Aorta (tissue), 5 donors: ENCODE results near the gene EEFSEC. TPM values are rescaled to one million over a fixed set of nuclear protein-coding genes. Genes with fewer than 3 reads are reported as not detected.
A peak's percentile ranks its signal among the peaks of the same experiment; 100 is the strongest.

Source experiments
- ATAC-seq: fragments of 200-7000 bp; cut with Tn5 transposase; one replicate; pipeline ENCODE4 v1.9.1; 2022; ENCODE audit warnings: moderate library complexity; ENCODE audit not compliant: low FRiP score
- DNase-seq, 2 donors: peaks; one replicate each; pipeline ENCODE4 v3.0.0-alpha.2; 2020
- H3K27ac ChIP-seq, 2 donors: one replicate each; pipeline ENCODE4 v1.5.1; 2013; ENCODE audit warnings: low read length in 2 of 2, mild to moderate bottlenecking in 2 of 2, moderate library complexity in 2 of 2, control low read depth in 1 of 2, inconsistent platforms in 1 of 2, low read depth in 1 of 2
- H3K27me3 ChIP-seq, 2 donors: one replicate each; pipeline ENCODE4 v1.6.1; 2013; ENCODE audit warnings: control low read depth in 1 of 2, low read length in 1 of 2, mild to moderate bottlenecking in 1 of 2, moderate library complexity in 1 of 2; ENCODE audit not compliant: insufficient read depth in 2 of 2, control insufficient read depth in 1 of 2
- H3K36me3 ChIP-seq, 2 donors: one replicate each; pipeline ENCODE4 v1.6.1; 2013; ENCODE audit warnings: control low read depth in 1 of 2, low read length in 1 of 2, mild to moderate bottlenecking in 1 of 2; ENCODE audit not compliant: insufficient read depth in 2 of 2, control insufficient read depth in 1 of 2
- H3K4me1 ChIP-seq, 2 donors: one replicate each; pipeline ENCODE4 v1.6.1; 2013; ENCODE audit warnings: low read length in 2 of 2, control low read depth in 1 of 2, mild to moderate bottlenecking in 1 of 2, moderate library complexity in 1 of 2; ENCODE audit not compliant: insufficient read depth in 2 of 2, control insufficient read depth in 1 of 2
- H3K4me3 ChIP-seq, 2 donors: one replicate each; pipeline ENCODE4 v1.5.1; 2013; ENCODE audit warnings: low read length in 2 of 2, control low read depth in 1 of 2, mild to moderate bottlenecking in 1 of 2
- H3K9me3 ChIP-seq: one replicate; pipeline ENCODE4 v1.6.1; 2013; ENCODE audit warnings: mild to moderate bottlenecking, low read length; ENCODE audit not compliant: control insufficient read depth
- WGBS, 2 donors: extraction: QIAGEN DNeasy Blood & Tissue Kit; methylation state at CpG; one replicate each; pipeline ENCODE4 v1.1.7; 2013; 5-methylcytosine and 5-hydroxymethylcytosine counted together
- intact Hi-C, 2 donors: fragments of 100-400 bp; cut with DNase I; formaldehyde crosslinking; loops; one replicate each; pipeline versions ENCODE4 v1.14.2 to v1.15.0; 2022
- polyA plus RNA-seq, 2 donors: library from polyadenylated mRNA; stranded (reverse); fragments of 200-250 nt; gene quantifications; one replicate each; pipeline ENCODE4 v1.2.3, GENCODE V29; 2013
- total RNA-seq, 2 donors: library from RNA; stranded (reverse); fragmentation: NEBNext Ultra II Directional; extraction: Animal tissue kit (Norgen Biotek cat#: 25700); gene quantifications; one replicate each; pipeline ENCODE4 v1.2.1, GENCODE V29; 2021
- donor health status: healthy with polysubstance abuse.
- donor health status: Bipolar disorder and iron deficiency.
- donor health status: DM: no; HTN: no; CAD: no.
- donor health status: DM: no; HTN: no; CAD: no.
- donor health status: DM: yes; HTN: yes; CAD: no.

Gene EEFSEC
- total and polyA plus RNA-seq, 4 donors = 3.5 to 18.8 (median 11.6) TPM

DNA sequence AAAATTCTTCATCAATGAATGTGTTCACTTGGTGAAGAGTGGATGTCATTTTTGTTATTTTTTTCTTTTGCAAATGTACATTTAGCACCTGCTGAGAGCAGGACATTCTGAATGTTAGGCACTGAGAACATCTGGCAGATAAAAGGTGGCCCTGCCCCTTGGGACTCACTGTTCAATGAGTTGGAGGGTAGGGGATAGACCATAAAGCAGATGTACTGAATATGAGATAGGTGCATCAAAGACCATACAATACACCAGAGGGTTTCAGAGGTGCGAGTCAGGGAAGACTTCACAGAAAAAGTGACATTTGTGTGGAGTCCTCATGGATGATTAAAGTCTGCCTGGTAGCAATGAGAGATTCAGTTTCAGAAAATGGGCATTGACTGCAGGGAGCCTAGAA is 34.2 kb downstream of the EEFSEC start:
- no peaks in the 10 kb centered on the region for H3K9me3 ChIP-seq
- DNase-seq = no peak
- ATAC-seq = no peak
- H3K36me3 ChIP-seq = no peaks in the 10 kb centered on the region
- WGBS, 2 donors = 98 to 100% methylated on average over 1 of the region's 1 CpG
- no peaks in the 10 kb centered on the region for H3K4me1 ChIP-seq
- H3K27me3 ChIP-seq = no peaks in the 10 kb centered on the region
- intact Hi-C loops = no loop called here
- H3K4me3 ChIP-seq = no peak overlapping the region
- H3K27ac ChIP-seq = no peak overlapping the region

DNA sequence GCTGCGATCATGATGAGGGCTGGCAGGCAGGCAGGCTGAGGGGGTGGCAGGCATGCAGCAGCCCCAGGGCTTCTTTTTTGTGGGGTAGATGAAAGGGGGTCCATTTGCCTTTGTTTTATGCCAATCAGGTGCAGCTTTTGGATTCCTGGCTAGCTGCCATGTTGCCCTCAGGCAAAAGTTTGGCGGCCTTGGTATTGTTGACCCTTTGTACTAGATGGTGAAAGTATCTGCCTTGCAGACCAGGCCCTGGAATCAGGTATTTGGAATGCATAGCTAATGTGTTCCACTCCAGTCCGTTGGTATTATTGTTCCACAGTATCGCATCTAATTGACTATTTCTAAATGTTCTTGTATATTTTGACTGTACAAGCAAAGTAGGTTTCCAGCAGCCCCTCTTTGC is 35.0 kb downstream of the EEFSEC start:
- no peak overlapping the region for H3K4me3 ChIP-seq
- no peak for DNase-seq
- no peaks in the 10 kb centered on the region for H3K36me3 ChIP-seq
- no peak for ATAC-seq
- H3K9me3 ChIP-seq = no peaks in the 10 kb centered on the region
- intact Hi-C loops = no loop called here
- 85 to 88% methylated on average over 4 of the region's 4 CpGs for WGBS, 2 donors
- H3K27me3 ChIP-seq = no peaks in the 10 kb centered on the region
- no peak overlapping the region for H3K27ac ChIP-seq
- H3K4me1 ChIP-seq = no peaks in the 10 kb centered on the region

DNA sequence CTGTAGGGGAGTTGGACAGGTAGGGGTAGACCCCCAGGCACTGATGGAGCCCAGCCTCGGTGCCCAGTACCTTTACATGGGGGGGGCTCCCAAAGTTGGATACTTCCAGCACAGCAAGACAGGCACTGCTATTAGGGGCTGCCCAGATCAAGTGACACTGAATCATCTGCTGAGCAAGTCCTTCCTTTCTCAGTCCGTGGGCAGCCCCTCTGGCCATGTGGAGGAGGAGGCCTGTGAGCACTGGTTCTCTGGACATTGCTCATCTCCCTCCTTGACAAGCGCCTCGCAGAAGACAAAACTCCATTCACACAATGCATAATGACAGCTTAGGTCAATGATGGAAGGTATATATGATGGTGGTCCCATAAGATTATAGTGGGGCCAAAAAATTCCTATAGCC is 35.7 kb downstream of the EEFSEC start:
- H3K4me3 ChIP-seq = no peak overlapping the region
- H3K27me3 ChIP-seq = no peaks in the 10 kb centered on the region
- intact Hi-C loops = no loop called here
- ATAC-seq = no peak
- peaks cover 0 to under 1% of the 10 kb centered on the region in 2 donors for H3K4me1 ChIP-seq
- DNase-seq = no peak
- H3K9me3 ChIP-seq = no peaks in the 10 kb centered on the region
- WGBS, 2 donors = 96 to 98% methylated on average over 4 of the region's 4 CpGs
- H3K27ac ChIP-seq = no peak overlapping the region
- no peaks in the 10 kb centered on the region for H3K36me3 ChIP-seq

GRCh38 chr3:128190501-128190900 is 37.2 kb downstream of the EEFSEC start:
- Histone ChIP-seq H3K9me3 (no peaks in the 10 kb centered on the region), H3K36me3 (no peaks in the 10 kb centered on the region), H3K4me1 (peaks cover 0 to 4% of the 10 kb centered on the region in 2 donors), H3K4me3 (no peak overlapping the region), H3K27me3 (no peaks in the 10 kb centered on the region), H3K27ac (no peak overlapping the region)
- ATAC-seq (no peak), DNase-seq (no peak)
- intact Hi-C loops = no loop called here
- 0 to 59% methylated on average over 1 of the region's 1 CpG for WGBS, 2 donors

DNA sequence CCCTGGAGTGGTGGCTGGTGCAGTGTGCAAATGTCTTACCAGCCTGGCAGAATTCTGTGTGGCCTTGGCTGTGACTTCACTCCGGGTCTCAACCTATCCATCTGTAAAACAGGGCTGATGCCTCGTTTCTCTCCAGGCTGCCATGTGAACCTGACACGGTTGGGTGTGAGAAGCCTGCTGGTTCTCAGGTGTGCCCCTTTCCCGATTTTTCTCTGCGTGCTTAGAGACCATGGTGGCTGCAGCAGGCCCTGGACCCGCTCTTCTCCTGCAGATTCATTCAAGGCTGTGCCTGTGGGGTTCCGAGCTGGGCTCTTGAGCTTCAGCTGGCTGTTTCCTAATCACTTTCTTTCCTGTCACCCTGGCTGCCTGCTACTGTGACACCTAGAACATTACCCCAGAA is 38.9 kb downstream of the EEFSEC start:
- Histone ChIP-seq H3K27me3 (no peaks in the 10 kb centered on the region), H3K27ac (no peak overlapping the region), H3K36me3 (no peaks in the 10 kb centered on the region), H3K9me3 (no peaks in the 10 kb centered on the region), H3K4me1 (peaks cover 0 to 4% of the 10 kb centered on the region in 2 donors), H3K4me3 (no peak overlapping the region)
- ATAC-seq (no peak), DNase-seq (no peak)
- 97% methylated on average over 7 of the region's 7 CpGs for WGBS, 2 donors
- intact Hi-C loops = no loop called here

GRCh38 chr3:128193168-128193567 is 39.9 kb downstream of the EEFSEC start:
- no peak for DNase-seq
- WGBS, 2 donors = 98 to 99% methylated on average over 2 of the region's 2 CpGs
- Histone ChIP-seq H3K27me3 (no peaks in the 10 kb centered on the region), H3K9me3 (no peaks in the 10 kb centered on the region), H3K27ac (no peak overlapping the region), H3K4me3 (no peak overlapping the region), H3K36me3 (no peaks in the 10 kb centered on the region), H3K4me1 (peaks cover 0 to 4% of the 10 kb centered on the region in 2 donors)
- no peak for ATAC-seq
- intact Hi-C loops = no loop called here

- ATAC-seq = peak; percentile 84
- 13 to 18% methylated on average over 4 of the region's 4 CpGs for WGBS, 2 donors
- Histone ChIP-seq H3K4me1 (peaks cover 0 to 4% of the 10 kb centered on the region in 2 donors), H3K9me3 (no peaks in the 10 kb centered on the region), H3K4me3 (no peak overlapping the region), H3K36me3 (no peaks in the 10 kb centered on the region), H3K27ac (no peak overlapping the region), H3K27me3 (no peaks in the 10 kb centered on the region)
- intact Hi-C loops = no loop called here
- DNase-seq = no peak
Measured at GRCh38 chr3:128194843-128195242, 41.6 kb downstream of the EEFSEC start.

DNA sequence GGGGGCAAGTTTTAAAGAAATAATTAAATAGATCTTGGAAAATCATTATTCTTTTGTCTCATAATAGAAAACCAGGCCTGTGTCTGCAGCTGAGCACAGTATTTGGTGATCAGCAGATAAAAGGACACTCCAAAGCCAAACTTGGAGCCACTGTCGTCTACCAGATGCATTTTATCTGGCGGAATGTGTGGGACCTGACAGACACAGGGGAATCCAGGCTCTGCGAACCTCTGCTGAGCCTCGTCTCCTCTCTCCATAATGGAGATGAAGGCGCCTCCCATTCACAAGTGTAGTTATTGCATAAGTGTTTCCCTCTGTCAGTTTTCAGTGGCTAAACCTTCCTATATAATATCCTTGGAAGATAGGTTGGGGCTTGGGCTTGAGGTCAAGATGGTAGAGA is 42.1 kb downstream of the EEFSEC start:
- ATAC-seq (peak; percentile 19), DNase-seq (no peak)
- Histone ChIP-seq H3K27ac (no peak overlapping the region), H3K27me3 (no peaks in the 10 kb centered on the region), H3K9me3 (no peaks in the 10 kb centered on the region), H3K36me3 (no peaks in the 10 kb centered on the region), H3K4me3 (no peak overlapping the region), H3K4me1 (peaks cover 0 to 4% of the 10 kb centered on the region in 2 donors)
- intact Hi-C loops = no loop called here
- WGBS, 2 donors = 80 to 82% methylated on average over 5 of the region's 5 CpGs

DNA sequence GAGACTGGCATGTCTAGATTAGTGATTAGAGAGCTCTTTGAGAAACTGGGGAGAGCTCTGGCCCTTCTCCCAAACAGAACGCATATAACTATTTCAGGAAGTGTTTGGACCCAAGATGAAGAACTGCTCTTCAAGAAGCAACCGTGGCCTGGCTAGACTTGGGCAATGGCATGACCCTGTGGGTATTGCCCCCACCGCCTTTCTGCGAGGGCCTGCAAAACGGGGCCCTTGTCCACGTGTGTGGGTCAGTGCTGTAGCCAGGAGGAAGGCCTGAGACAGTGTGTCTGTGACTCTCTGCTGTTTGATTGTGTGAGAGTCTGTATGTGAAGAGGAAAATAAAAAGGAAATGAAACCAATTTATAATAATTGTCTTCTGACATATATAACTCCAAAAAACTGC is 42.5 kb downstream of the EEFSEC start:
- H3K27ac ChIP-seq = no peak overlapping the region
- ATAC-seq = no peak
- WGBS, 2 donors = 50 to 51% methylated on average over 6 of the region's 6 CpGs
- H3K4me1 ChIP-seq = peaks cover 0 to 4% of the 10 kb centered on the region in 2 donors
- H3K27me3 ChIP-seq = no peaks in the 10 kb centered on the region
- DNase-seq = peak in 1 of 2 donors; percentile 55
- H3K4me3 ChIP-seq = no peak overlapping the region
- H3K9me3 ChIP-seq = no peaks in the 10 kb centered on the region
- intact Hi-C loops = no loop called here
- H3K36me3 ChIP-seq = peaks cover 0 to 1% of the 10 kb centered on the region in 2 donors
